Prostate gland (tissue), 2 donors: ENCODE results near the gene LMO7.

Experiments
- CTCF ChIP-seq, 4 experiments: fragments of 200-600 bp in 2 of 4; fragments of 450-650 bp in 2 of 4; sonication (generic) in 2 of 4; IDR thresholded peaks; 1 replicate in 3 of 4; 2 replicates in 1 of 4; pipeline ENCODE4 v1.5.1; 2016 to 2019; ENCODE audit warnings: antibody characterized with exemption in 4 of 4, mild to moderate bottlenecking in 2 of 4, moderate library complexity in 2 of 4
- POLR2A ChIP-seq: fragments of 450-650 bp; IDR thresholded peaks from one replicate; pipeline ENCODE4 v1.6.1; 2016; ENCODE audit warnings: antibody characterized with exemption, mild to moderate bottlenecking

GRCh38 chr13:75704927-75705288, 68.8 kb downstream of the LMO7 start:
- TF ChIP-seq CTCF (IDR thresholded peaks at IDR 0.05): peak in 1 of 4 experiments; percentile 38
- no peak for TF ChIP-seq POLR2A
